ENCODE measurements around the gene TFEB. TPM values are rescaled to one million over a fixed set of nuclear protein-coding genes. Genes with fewer than 3 reads are reported as not detected.

Gene TFEB
- total and polyA plus RNA-seq, 4 donors, result 1.1 to 6.2 (median 3.8) TPM

- H3K27me3 ChIP-seq (ENCODE audit: control insufficient read depth in 4 of 4, insufficient read depth in 4 of 4, low read length in 3 of 4), result no peaks in the 10 kb centered on the region
- no peak overlapping the region for H3K27ac ChIP-seq (ENCODE audit: low read depth in 1 of 2, low read length in 2 of 2)
- H3K9me3 ChIP-seq (ENCODE audit: control insufficient read depth in 4 of 4, low read length in 3 of 4), result no peaks in the 10 kb centered on the region
- DNase-seq (ENCODE audit: low spot score), result no peak
- 86% methylated on average over 20 of the region's 20 CpGs for WGBS
- H3K4me1 ChIP-seq (ENCODE audit: control insufficient read depth in 4 of 4, insufficient read depth in 4 of 4, low read length in 3 of 4), result no peaks in the 10 kb centered on the region
- H3K36me3 ChIP-seq (ENCODE audit: control insufficient read depth in 4 of 4, insufficient read depth in 3 of 4, low read depth in 1 of 4, low read length in 3 of 4), result no peaks in the 10 kb centered on the region
- TF ChIP-seq FOXA1 (IDR thresholded peaks at IDR 0.05), result no peak
- TF ChIP-seq RXRA (IDR thresholded peaks at IDR 0.05), result no peak
- no peak for TF ChIP-seq YY1 (IDR thresholded peaks at IDR 0.05)
- TF ChIP-seq ATF3 (IDR thresholded peaks at IDR 0.05), result no peak
- no peak for TF ChIP-seq REST (IDR thresholded peaks at IDR 0.05)
- no peak for TF ChIP-seq NR2F2 (IDR thresholded peaks at IDR 0.05)
- no peak for TF ChIP-seq HNF4G (IDR thresholded peaks at IDR 0.05)
- TF ChIP-seq RAD21 (IDR thresholded peaks at IDR 0.05), result no peak
- no peak for TF ChIP-seq FOXA2 (IDR thresholded peaks at IDR 0.05)
- TF ChIP-seq TAF1 (conservative IDR thresholded peaks at IDR 0.05), result no peak
- TF ChIP-seq SP1 (IDR thresholded peaks at IDR 0.05), result no peak
- no peak for TF ChIP-seq EGR1 (IDR thresholded peaks at IDR 0.05; ENCODE audit: low read depth in 2 of 2)
- no peak for TF ChIP-seq JUND (IDR thresholded peaks at IDR 0.05)
- TF ChIP-seq GABPA (IDR thresholded peaks at IDR 0.05 in 1 of 2, conservative IDR thresholded peaks at IDR 0.05 in 1 of 2), result no peak
- H3K9ac ChIP-seq (ENCODE audit: low read depth in 1 of 2, low read length in 2 of 2), result no peak overlapping the region
- H3K4me3 ChIP-seq (ENCODE audit: low read depth in 1 of 3, low read length in 3 of 3), result no peak overlapping the region
These were observed 6.5 kb upstream of the TFEB start for GRCh38 chr6:41741625-41742490.

GRCh38 chr6:41740366-41741162 is 5.2 kb upstream of the TFEB start:
- DNase-seq (ENCODE audit: low spot score), result no peak
- Histone ChIP-seq H3K4me1 (ENCODE audit: control insufficient read depth in 4 of 4, insufficient read depth in 4 of 4, low read length in 3 of 4) (peaks cover 0 to 4% (median 2%) of the 10 kb centered on the region in 4 donors), H3K4me3 (ENCODE audit: low read depth in 1 of 3, low read length in 3 of 3) (no peak overlapping the region), H3K9ac (ENCODE audit: low read depth in 1 of 2, low read length in 2 of 2) (no peak overlapping the region), H3K9me3 (ENCODE audit: control insufficient read depth in 4 of 4, low read length in 3 of 4) (no peaks in the 10 kb centered on the region), H3K27me3 (ENCODE audit: control insufficient read depth in 4 of 4, insufficient read depth in 4 of 4, low read length in 3 of 4) (no peaks in the 10 kb centered on the region), H3K36me3 (ENCODE audit: control insufficient read depth in 4 of 4, insufficient read depth in 3 of 4, low read depth in 1 of 4, low read length in 3 of 4) (no peaks in the 10 kb centered on the region), H3K27ac (ENCODE audit: low read depth in 1 of 2, low read length in 2 of 2) (no peak overlapping the region)
- 89% methylated on average over 13 of the region's 13 CpGs for WGBS
- no peak for TF ChIP-seq FOXA1 (IDR thresholded peaks at IDR 0.05)
- TF ChIP-seq REST (IDR thresholded peaks at IDR 0.05), result no peak
- no peak for TF ChIP-seq NR2F2 (IDR thresholded peaks at IDR 0.05)
- TF ChIP-seq JUND (IDR thresholded peaks at IDR 0.05), result no peak
- TF ChIP-seq EGR1 (IDR thresholded peaks at IDR 0.05; ENCODE audit: low read depth in 2 of 2), result no peak
- TF ChIP-seq GABPA (IDR thresholded peaks at IDR 0.05 in 1 of 2, conservative IDR thresholded peaks at IDR 0.05 in 1 of 2), result no peak
- no peak for TF ChIP-seq ATF3 (IDR thresholded peaks at IDR 0.05)
- TF ChIP-seq, protein P1, sequence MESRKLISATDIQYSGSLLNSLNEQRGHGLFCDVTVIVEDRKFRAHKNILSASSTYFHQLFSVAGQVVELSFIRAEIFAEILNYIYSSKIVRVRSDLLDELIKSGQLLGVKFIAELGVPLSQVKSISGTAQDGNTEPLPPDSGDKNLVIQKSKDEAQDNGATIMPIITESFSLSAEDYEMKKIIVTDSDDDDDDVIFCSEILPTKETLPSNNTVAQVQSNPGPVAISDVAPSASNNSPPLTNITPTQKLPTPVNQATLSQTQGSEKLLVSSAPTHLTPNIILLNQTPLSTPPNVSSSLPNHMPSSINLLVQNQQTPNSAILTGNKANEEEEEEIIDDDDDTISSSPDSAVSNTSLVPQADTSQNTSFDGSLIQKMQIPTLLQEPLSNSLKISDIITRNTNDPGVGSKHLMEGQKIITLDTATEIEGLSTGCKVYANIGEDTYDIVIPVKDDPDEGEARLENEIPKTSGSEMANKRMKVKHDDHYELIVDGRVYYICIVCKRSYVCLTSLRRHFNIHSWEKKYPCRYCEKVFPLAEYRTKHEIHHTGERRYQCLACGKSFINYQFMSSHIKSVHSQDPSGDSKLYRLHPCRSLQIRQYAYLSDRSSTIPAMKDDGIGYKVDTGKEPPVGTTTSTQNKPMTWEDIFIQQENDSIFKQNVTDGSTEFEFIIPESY (IDR thresholded peaks at IDR 0.05), result no peak
- TF ChIP-seq TAF1 (conservative IDR thresholded peaks at IDR 0.05), result no peak
- TF ChIP-seq RXRA (IDR thresholded peaks at IDR 0.05), result no peak
- TF ChIP-seq SP1 (IDR thresholded peaks at IDR 0.05), result no peak
- TF ChIP-seq YY1 (IDR thresholded peaks at IDR 0.05), result no peak
- TF ChIP-seq HNF4G (IDR thresholded peaks at IDR 0.05), result no peak
- TF ChIP-seq, protein P2, sequence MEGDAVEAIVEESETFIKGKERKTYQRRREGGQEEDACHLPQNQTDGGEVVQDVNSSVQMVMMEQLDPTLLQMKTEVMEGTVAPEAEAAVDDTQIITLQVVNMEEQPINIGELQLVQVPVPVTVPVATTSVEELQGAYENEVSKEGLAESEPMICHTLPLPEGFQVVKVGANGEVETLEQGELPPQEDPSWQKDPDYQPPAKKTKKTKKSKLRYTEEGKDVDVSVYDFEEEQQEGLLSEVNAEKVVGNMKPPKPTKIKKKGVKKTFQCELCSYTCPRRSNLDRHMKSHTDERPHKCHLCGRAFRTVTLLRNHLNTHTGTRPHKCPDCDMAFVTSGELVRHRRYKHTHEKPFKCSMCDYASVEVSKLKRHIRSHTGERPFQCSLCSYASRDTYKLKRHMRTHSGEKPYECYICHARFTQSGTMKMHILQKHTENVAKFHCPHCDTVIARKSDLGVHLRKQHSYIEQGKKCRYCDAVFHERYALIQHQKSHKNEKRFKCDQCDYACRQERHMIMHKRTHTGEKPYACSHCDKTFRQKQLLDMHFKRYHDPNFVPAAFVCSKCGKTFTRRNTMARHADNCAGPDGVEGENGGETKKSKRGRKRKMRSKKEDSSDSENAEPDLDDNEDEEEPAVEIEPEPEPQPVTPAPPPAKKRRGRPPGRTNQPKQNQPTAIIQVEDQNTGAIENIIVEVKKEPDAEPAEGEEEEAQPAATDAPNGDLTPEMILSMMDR (IDR thresholded peaks at IDR 0.05; ENCODE audit: low read depth, low read length, missing input control), result no peak
- TF ChIP-seq FOXA2 (IDR thresholded peaks at IDR 0.05), result no peak
- TF ChIP-seq RAD21 (IDR thresholded peaks at IDR 0.05), result no peak

All from liver (tissue), 9 donors.